Measurements from ENCODE around the gene DLG4. TPM values are rescaled to one million over a fixed set of nuclear protein-coding genes. Genes with fewer than 3 reads are reported as not detected.

The DLG4 gene
- total RNA-seq, 2 experiments from 2014 or later, result 9.5 to 9.7 TPM

- no peak for ATAC-seq
- Mint-ChIP-seq H3K36me3 (ENCODE audit: low read depth) (no peaks in the 10 kb centered on the region), H3K27me3 (peaks cover 12% of the 10 kb centered on the region), H3K27ac (no peak overlapping the region), H3K4me3 (peak overlapping the region; percentile 70), H3K4me1 (ENCODE audit: low read depth) (peaks cover 12% of the 10 kb centered on the region), H3K9me3 (no peaks in the 10 kb centered on the region)
- TF ChIP-seq, protein P1, sequence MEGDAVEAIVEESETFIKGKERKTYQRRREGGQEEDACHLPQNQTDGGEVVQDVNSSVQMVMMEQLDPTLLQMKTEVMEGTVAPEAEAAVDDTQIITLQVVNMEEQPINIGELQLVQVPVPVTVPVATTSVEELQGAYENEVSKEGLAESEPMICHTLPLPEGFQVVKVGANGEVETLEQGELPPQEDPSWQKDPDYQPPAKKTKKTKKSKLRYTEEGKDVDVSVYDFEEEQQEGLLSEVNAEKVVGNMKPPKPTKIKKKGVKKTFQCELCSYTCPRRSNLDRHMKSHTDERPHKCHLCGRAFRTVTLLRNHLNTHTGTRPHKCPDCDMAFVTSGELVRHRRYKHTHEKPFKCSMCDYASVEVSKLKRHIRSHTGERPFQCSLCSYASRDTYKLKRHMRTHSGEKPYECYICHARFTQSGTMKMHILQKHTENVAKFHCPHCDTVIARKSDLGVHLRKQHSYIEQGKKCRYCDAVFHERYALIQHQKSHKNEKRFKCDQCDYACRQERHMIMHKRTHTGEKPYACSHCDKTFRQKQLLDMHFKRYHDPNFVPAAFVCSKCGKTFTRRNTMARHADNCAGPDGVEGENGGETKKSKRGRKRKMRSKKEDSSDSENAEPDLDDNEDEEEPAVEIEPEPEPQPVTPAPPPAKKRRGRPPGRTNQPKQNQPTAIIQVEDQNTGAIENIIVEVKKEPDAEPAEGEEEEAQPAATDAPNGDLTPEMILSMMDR (IDR thresholded peaks at IDR 0.05), result no peak
- ChIA-PET POLR2A (interaction anchor here (0.7 to 2.4 kb wide), 4 partner anchors 11 to 838 kb away, joined by 3 to 8 read pairs (median 4); partner anchors contain the start of gene SLC16A11), CTCF (interaction anchor here (0.9 to 3.3 kb wide), 27 partner anchors 8 to 335 kb away, joined by 3 to 50 read pairs (median 4); partner anchors contain the start of gene SLC16A11)
- peak; percentile 13 for DNase-seq
- intact Hi-C loops (cut with micrococcal nuclease), result no loop called here
Measured at GRCh38 chr17:7177954-7178477, 41.6 kb downstream of the DLG4 start.

DNA sequence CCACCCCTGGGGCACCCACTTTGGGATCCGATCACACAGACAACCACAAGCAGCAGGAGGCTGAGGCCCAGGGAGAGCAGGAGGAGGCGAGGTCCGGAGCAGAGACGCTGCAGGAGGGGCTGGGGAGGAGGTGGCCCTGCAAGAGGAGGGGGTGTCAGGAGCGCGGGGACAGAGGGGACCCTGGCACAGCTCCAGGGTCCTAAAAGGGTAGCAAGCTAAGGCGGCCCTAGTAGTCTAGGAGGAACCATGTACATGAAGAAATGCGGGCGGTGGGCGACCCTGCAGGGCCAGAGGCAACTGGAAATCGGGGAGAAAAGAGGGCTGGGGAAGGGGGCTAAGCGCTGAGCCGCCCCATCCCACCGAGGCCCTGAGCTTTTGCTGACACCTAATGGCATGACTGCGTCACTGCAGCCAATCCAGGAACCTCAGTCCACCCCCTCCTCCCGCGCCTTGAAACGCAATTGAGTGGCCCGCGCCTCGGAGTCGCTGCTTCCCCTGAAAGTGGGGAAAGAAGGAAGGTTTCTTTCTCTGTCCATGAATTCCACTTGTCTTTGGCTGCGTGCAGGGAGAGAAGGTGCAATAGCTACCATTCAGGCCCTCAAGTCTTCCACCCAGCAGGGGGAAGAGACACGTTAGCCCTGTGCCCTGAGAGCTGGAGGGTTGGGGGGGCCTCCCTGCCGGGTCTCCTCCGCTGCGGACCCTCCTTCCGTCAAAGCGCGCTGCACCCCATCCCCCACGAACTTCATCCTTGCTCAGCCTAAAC is 42.3 kb downstream of the DLG4 start:
- intact Hi-C loops (cut with micrococcal nuclease), result no loop called here
- TF ChIP-seq, protein P1 (IDR thresholded peaks at IDR 0.05), result peak; percentile 90
- peaks cover 12% of the 10 kb centered on the region for H3K27me3 Mint-ChIP-seq
- DNase-seq (peak; percentile 75), ATAC-seq (peak; percentile 83)
- H3K27ac Mint-ChIP-seq, result no peak overlapping the region
- ChIA-PET CTCF (interaction anchor here (0.6 to 3.3 kb wide), 32 partner anchors 8 to 334 kb away, joined by 3 to 50 read pairs (median 4); partner anchors contain the start of gene SLC16A11), POLR2A (interaction anchor here (1.3 to 2.4 kb wide), 3 partner anchors 11 to 134 kb away, joined by 3 to 8 read pairs (median 6); partner anchors contain the start of gene SLC16A11)
- no peaks in the 10 kb centered on the region for H3K9me3 Mint-ChIP-seq
- H3K4me1 Mint-ChIP-seq (ENCODE audit: low read depth), result peaks cover 12% of the 10 kb centered on the region
- H3K36me3 Mint-ChIP-seq (ENCODE audit: low read depth), result no peaks in the 10 kb centered on the region
- H3K4me3 Mint-ChIP-seq, result peak overlapping the region; percentile 70

DNA sequence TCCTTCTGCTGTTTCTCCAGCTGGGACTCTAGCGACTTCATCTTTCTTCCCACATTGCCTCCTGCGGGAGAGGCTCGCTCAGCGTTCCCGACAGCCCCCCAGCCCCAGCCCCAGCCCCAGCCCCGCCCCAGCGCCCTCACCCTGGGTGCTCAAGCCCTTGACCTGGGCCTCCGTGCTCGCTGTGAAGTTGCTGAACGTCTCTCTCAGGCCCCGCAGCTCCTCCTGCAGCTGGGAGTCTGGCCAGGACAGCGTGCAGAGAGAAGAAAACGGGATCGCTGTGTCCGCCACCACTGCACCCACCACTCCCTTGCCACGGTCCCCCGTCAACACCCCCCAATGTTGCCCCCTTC is 42.8 kb downstream of the DLG4 start:
- no peak for ATAC-seq
- DNase-seq, result no peak
- intact Hi-C loops (cut with micrococcal nuclease), result no loop called here
- H3K36me3 Mint-ChIP-seq (ENCODE audit: low read depth), result no peaks in the 10 kb centered on the region
- no peak overlapping the region for H3K27ac Mint-ChIP-seq
- peaks cover 12% of the 10 kb centered on the region for H3K4me1 Mint-ChIP-seq (ENCODE audit: low read depth)
- no peaks in the 10 kb centered on the region for H3K9me3 Mint-ChIP-seq
- ChIA-PET CTCF (interaction anchor here (0.6 to 3.3 kb wide), 22 partner anchors 9 to 155 kb away, joined by 3 to 50 read pairs (median 6); partner anchors contain the start of gene SLC16A11), POLR2A (interaction anchor here (2.4 kb wide), 1 partner anchor 131 kb away, joined by 8 read pairs; no protein-coding TSS in a partner anchor)
- no peak overlapping the region for H3K4me3 Mint-ChIP-seq
- TF ChIP-seq, protein P1 (IDR thresholded peaks at IDR 0.05), result no peak
- peaks cover 12% of the 10 kb centered on the region for H3K27me3 Mint-ChIP-seq

GRCh38 chr17:7176107-7176840 is 43.4 kb downstream of the DLG4 start:
- no peaks in the 10 kb centered on the region for H3K36me3 Mint-ChIP-seq (ENCODE audit: low read depth)
- H3K27ac Mint-ChIP-seq, result no peak overlapping the region
- H3K27me3 Mint-ChIP-seq, result peaks cover 12% of the 10 kb centered on the region
- ChIA-PET CTCF (interaction anchor here (0.9 to 3.3 kb wide), 8 partner anchors 10 to 155 kb away, joined by 3 to 50 read pairs (median 8); partner anchors contain the start of gene SLC16A11), POLR2A (interaction anchor here (2.4 kb wide), 1 partner anchor 131 kb away, joined by 8 read pairs; no protein-coding TSS in a partner anchor)
- TF ChIP-seq, protein P1 (IDR thresholded peaks at IDR 0.05), result no peak
- no peak for ATAC-seq
- H3K4me3 Mint-ChIP-seq, result no peak overlapping the region
- intact Hi-C loops (cut with micrococcal nuclease), result no loop called here
- peaks cover 12% of the 10 kb centered on the region for H3K4me1 Mint-ChIP-seq (ENCODE audit: low read depth)
- DNase-seq, result no peak
- H3K9me3 Mint-ChIP-seq, result no peaks in the 10 kb centered on the region

All from activated CD8-positive, alpha-beta T cell treated with anti-CD3 and anti-CD28 coated beads for 36 hours (primary cell).